Left lung (tissue), 14 donors: ENCODE measurements around the gene FBXO36. TPM values are rescaled to one million over a fixed set of nuclear protein-coding genes. Genes with fewer than 3 reads are reported as not detected.

Source experiments
- ATAC-seq: fragments of 200-7000 bp; cut with Tn5 transposase; one replicate; pipeline ENCODE4 v1.9.1; 2020; ENCODE audit warnings: moderate library complexity
- DNase-seq, 4 donors: peaks; one replicate each; pipeline ENCODE4 v3.0.0-alpha.2; 2013 to 2020
- H3K27ac ChIP-seq, 2 donors: fragments of 200-600 bp; sonication (generic) in 1 of 2; one replicate each; pipeline versions ENCODE4 v1.5.0 to v1.8.0; 2020 to 2021
- H3K27me3 ChIP-seq, 2 donors: fragments of 200-600 bp; sonication (generic) in 1 of 2; one replicate each; pipeline versions ENCODE4 v1.5.0 to v1.8.0; 2020 to 2021
- H3K36me3 ChIP-seq, 2 donors: fragments of 200-600 bp; sonication (generic) in 1 of 2; one replicate each; pipeline versions ENCODE4 v1.5.0 to v1.8.0; 2020 to 2021
- H3K4me1 ChIP-seq, 2 donors: fragments of 200-600 bp; one replicate each; pipeline ENCODE4 v1.8.0; 2021
- H3K4me3 ChIP-seq, 2 donors: fragments of 200-600 bp; sonication (generic) in 1 of 2; one replicate each; pipeline versions ENCODE4 v1.5.0 to v1.8.0; 2020 to 2021; ENCODE audit warnings: mild to moderate bottlenecking in 1 of 2
- H3K9me3 ChIP-seq, 2 donors: fragments of 200-600 bp; sonication (generic) in 1 of 2; one replicate each; pipeline versions ENCODE4 v1.5.0 to v1.8.0; 2020 to 2021
- intact Hi-C, 2 donors: fragments of 100-400 bp; cut with DNase I; formaldehyde crosslinking; loops; one replicate each; pipeline versions ENCODE4 v1.11.2 to v1.14.2; 2022
- long read RNA-seq, 12 donors: library from polyadenylated mRNA in 2 of 12; unstranded in 2 of 12; transcript quantifications; one replicate each; pipeline ENCODE4 v2.0.0 and lab custom pipeline, GENCODE V29; 2019 to 2026
- polyA plus RNA-seq, 6 donors: library from polyadenylated mRNA; unstranded; fragments of 120-200 nt; gene quantifications; one replicate each; pipeline ENCODE4 v1.2.1, GENCODE V29; 2013; ENCODE audit not compliant: insufficient read length in 6 of 6
- total RNA-seq, 2 donors: library from RNA; stranded (reverse); fragmentation: NEBNext Ultra II Directional; extraction: Animal tissue kit (Norgen Biotek cat#: 25700); gene quantifications; one replicate each; pipeline ENCODE4 v1.2.1, GENCODE V29; 2021
- TF ChIP-seq, protein P1 (sequence below), 2 donors: fragments of 200-600 bp; sonication (generic) in 1 of 2; IDR thresholded peaks; one replicate each; pipeline versions ENCODE4 v1.5.0 to v1.8.0; 2021; ENCODE audit warnings: antibody characterized with exemption in 2 of 2
- donor health status: DM: no; HTN: yes; CAD: no.
- donor health status: DM: no; HTN: no; CAD: no.

The FBXO36 gene, protein sequence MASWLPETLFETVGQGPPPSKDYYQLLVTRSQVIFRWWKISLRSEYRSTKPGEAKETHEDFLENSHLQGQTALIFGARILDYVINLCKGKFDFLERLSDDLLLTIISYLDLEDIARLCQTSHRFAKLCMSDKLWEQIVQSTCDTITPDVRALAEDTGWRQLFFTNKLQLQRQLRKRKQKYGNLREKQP
- total RNA-seq (1 to 10 TPM; 2.0 to 2.4 TPM), polyA plus RNA-seq (1 to 10 TPM; 4.7 to 5.9 (median 5.2) TPM)
- long read RNA-seq, donor 1, partial matches to known transcripts: 0 of 4 reads
- long read RNA-seq, donor 1, other reads (novel, unspliced or antisense): 0 of 4 reads
- long read RNA-seq, donor 2, partial matches to known transcripts: 0 of 1 reads
- long read RNA-seq, donor 2, other reads (novel, unspliced or antisense): 0 of 1 reads
- long read RNA-seq, donor 3, transcript FBXO36-201 (4 exons, 2,810 nt): major isoform, 5 of 5 reads
- long read RNA-seq, donor 3, partial matches to known transcripts: 0 of 5 reads
- long read RNA-seq, donor 3, other reads (novel, unspliced or antisense): 0 of 5 reads
- long read RNA-seq, donor 4, partial matches to known transcripts: 0 of 2 reads
- long read RNA-seq, donor 4, other reads (novel, unspliced or antisense): 1 of 2 reads
- long read RNA-seq, donor 5, partial matches to known transcripts: 0 of 5 reads
- long read RNA-seq, donor 5, other reads (novel, unspliced or antisense): 0 of 5 reads
- long read RNA-seq, donor 6, partial matches to known transcripts: 0 of 2 reads
- long read RNA-seq, donor 6, other reads (novel, unspliced or antisense): 0 of 2 reads
- long read RNA-seq, donor 7, partial matches to known transcripts: 0 of 2 reads
- long read RNA-seq, donor 7, other reads (novel, unspliced or antisense): 0 of 2 reads
- long read RNA-seq, donor 8, partial matches to known transcripts: 0 of 4 reads
- long read RNA-seq, donor 8, other reads (novel, unspliced or antisense): 0 of 4 reads
- long read RNA-seq, donor 9: 0 reads
- long read RNA-seq, donor 10, partial matches to known transcripts: 0 of 2 reads
- long read RNA-seq, donor 10, other reads (novel, unspliced or antisense): 1 of 2 reads
- long read RNA-seq, donor 11, transcript FBXO36-201 (4 exons, 2,810 nt): major isoform, 7 of 7 reads
- long read RNA-seq, donor 11, partial matches to known transcripts: 0 of 7 reads
- long read RNA-seq, donor 11, other reads (novel, unspliced or antisense): 0 of 7 reads
- long read RNA-seq, donor 12, partial matches to known transcripts: 0 of 2 reads
- long read RNA-seq, donor 12, other reads (novel, unspliced or antisense): 0 of 2 reads

DNA sequence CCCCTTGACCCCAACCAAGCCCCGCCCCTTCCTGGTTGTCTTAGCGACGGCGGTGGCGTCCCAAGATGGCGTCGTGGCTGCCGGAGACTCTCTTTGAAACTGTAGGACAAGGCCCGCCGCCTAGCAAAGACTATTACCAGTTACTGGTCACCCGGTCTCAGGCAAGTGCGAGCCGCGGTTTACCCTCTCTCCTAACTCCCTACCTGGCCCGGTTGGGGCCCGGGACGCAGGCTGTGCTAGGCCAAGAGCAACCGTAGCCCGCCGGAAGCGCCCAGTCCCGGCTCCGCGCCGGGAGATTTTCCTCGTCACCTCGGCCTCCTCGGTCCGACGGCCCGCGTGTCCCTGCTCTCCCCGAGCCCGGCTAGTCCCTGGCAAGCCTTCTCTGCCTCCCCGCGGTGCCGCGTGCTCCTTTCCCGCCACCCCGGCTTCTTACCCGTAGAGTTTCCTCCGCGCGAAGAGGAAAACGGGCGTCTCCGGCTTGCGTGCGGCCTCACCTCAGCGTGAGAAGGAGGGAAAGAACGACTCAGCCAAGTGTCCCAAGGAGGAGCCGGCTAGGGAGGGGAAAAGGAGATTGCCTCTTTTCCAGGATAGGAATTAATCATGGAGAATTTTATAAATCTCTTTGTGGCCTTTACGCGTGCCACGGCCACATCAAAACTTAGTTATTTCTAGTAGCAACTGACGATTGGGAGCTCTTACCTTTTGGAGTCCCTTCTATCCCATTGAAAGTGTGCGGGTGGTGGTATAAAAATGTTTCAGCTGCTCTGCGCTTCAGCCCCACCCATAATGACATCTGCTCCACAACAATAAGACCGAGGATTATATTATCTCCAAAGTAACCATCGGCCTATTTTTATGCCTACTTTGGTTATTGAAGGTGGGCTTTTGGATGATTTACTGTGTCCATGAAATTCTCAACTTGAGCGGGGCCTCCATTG lies at the start of gene FBXO36:
Gene FBXO36 (plus strand): TSS at position 55 of the 938 bp plus-strand sequence. CDS start 11 bp downstream, at position 66.
- no peaks in the 10 kb centered on the region for H3K27me3 ChIP-seq
- peak within 1 kb of the TSS; percentile 90 to 100 for H3K4me3 ChIP-seq
- DNase-seq: peak in 2 of 4 donors; percentile 90 to 94
- peaks cover 0 to 5% of the 10 kb centered on the region in 2 donors for H3K36me3 ChIP-seq
- no peaks in the 10 kb centered on the region for H3K9me3 ChIP-seq
- peak; percentile 83 for ATAC-seq
- peak within 1 kb of the TSS; percentile 97 to 98 for H3K27ac ChIP-seq
- TF ChIP-seq, protein P1, sequence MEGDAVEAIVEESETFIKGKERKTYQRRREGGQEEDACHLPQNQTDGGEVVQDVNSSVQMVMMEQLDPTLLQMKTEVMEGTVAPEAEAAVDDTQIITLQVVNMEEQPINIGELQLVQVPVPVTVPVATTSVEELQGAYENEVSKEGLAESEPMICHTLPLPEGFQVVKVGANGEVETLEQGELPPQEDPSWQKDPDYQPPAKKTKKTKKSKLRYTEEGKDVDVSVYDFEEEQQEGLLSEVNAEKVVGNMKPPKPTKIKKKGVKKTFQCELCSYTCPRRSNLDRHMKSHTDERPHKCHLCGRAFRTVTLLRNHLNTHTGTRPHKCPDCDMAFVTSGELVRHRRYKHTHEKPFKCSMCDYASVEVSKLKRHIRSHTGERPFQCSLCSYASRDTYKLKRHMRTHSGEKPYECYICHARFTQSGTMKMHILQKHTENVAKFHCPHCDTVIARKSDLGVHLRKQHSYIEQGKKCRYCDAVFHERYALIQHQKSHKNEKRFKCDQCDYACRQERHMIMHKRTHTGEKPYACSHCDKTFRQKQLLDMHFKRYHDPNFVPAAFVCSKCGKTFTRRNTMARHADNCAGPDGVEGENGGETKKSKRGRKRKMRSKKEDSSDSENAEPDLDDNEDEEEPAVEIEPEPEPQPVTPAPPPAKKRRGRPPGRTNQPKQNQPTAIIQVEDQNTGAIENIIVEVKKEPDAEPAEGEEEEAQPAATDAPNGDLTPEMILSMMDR (IDR thresholded peaks at IDR 0.05): no peak
- intact Hi-C loops: no loop called here
- peaks cover 4 to 40% of the 10 kb centered on the region in 2 donors for H3K4me1 ChIP-seq

DNA sequence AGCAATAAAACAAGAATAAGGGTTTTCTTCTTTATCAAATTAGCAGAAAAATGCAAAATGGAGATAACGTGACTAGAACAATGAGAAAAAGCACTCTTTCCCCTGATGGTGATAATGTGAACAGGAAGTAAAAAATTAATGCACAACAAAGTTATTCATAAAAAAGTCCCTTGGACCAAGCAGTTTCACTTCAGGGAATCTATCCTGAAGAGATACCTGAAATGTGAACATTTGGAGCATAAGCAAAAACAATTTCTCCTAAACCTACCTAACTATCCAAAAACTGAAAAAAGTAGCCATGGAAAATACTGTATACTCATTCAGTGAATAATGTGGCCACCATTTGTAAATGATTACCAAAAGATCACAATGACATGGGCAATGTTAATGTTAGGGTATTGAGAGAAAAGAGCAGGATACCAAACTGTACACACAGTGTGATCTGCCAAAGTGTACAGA lies 49.2 kb upstream of the FBXO36 start:
- no peak for DNase-seq
- H3K27ac ChIP-seq: no peak overlapping the region
- TF ChIP-seq, protein P1 (IDR thresholded peaks at IDR 0.05): no peak
- no peaks in the 10 kb centered on the region for H3K9me3 ChIP-seq
- H3K4me3 ChIP-seq: no peak overlapping the region
- H3K4me1 ChIP-seq: peaks cover 0 to 18% of the 10 kb centered on the region in 2 donors
- peaks cover 0 to 45% of the 10 kb centered on the region in 2 donors for H3K36me3 ChIP-seq
- ATAC-seq: no peak
- no peaks in the 10 kb centered on the region for H3K27me3 ChIP-seq
- intact Hi-C loops: no loop called here

DNA sequence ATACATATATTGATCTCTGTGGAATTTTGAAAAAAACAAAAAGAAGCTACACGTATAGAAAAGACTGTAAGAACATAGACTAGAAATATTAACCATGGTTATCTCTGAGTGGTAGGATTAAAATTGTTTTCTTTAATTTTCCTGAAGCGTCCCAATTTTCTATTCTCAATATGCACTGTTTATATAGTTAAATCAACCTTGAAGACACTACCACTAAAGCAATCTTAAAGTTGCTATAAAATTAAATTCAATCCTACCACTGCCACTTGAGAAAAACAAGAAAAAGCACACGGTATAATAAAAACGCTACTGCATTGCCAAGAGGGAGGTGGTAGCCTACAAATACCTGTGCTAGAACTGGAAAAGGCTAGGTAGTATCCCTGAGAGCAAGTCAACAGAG lies 47.7 kb upstream of the FBXO36 start:
- TF ChIP-seq, protein P1 (IDR thresholded peaks at IDR 0.05): no peak
- no peaks in the 10 kb centered on the region for H3K27me3 ChIP-seq
- ATAC-seq (no peak), DNase-seq (no peak)
- intact Hi-C loops: no loop called here
- peaks cover 0 to 54% of the 10 kb centered on the region in 2 donors for H3K36me3 ChIP-seq
- no peak overlapping the region for H3K4me3 ChIP-seq
- no peaks in the 10 kb centered on the region for H3K9me3 ChIP-seq
- peaks cover 0 to 14% of the 10 kb centered on the region in 2 donors for H3K4me1 ChIP-seq
- H3K27ac ChIP-seq: no peak overlapping the region

DNA sequence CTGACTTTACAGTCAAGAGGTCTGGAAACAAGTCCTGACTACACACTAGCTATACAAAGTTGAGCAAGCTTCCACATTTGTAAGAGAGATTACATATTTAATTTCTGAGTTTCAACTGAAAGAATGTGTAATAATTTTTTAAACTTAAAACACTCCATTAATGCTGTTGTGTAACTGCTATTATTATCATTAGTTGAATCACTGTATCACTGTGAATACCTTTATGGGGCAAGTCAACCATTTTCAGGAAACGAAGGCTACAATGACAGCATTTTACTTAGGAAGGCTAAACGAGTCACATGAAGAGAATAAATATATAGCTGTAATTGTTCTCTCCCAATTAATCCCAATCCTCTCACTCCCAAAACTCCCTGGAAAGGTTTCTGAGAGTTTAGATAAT lies 46.8 kb upstream of the FBXO36 start:
- Histone ChIP-seq H3K4me1 (peaks cover 0 to 14% of the 10 kb centered on the region in 2 donors), H3K27me3 (no peaks in the 10 kb centered on the region), H3K27ac (no peak overlapping the region), H3K36me3 (peaks cover 0 to 57% of the 10 kb centered on the region in 2 donors), H3K9me3 (no peaks in the 10 kb centered on the region), H3K4me3 (no peak overlapping the region)
- ATAC-seq (no peak), DNase-seq (no peak)
- intact Hi-C loops: no loop called here
- TF ChIP-seq, protein P1 (IDR thresholded peaks at IDR 0.05): no peak
